ENCODE data around the gene SLC30A1. TPM values are rescaled to one million over a fixed set of nuclear protein-coding genes. Genes with fewer than 3 reads are reported as not detected.
"Not testable (repeated sequence)": the region's sequence is repeated elsewhere in the genome, so short reads cannot be mapped to it uniquely, and the experiment has no call there.

SLC30A1 gene, protein sequence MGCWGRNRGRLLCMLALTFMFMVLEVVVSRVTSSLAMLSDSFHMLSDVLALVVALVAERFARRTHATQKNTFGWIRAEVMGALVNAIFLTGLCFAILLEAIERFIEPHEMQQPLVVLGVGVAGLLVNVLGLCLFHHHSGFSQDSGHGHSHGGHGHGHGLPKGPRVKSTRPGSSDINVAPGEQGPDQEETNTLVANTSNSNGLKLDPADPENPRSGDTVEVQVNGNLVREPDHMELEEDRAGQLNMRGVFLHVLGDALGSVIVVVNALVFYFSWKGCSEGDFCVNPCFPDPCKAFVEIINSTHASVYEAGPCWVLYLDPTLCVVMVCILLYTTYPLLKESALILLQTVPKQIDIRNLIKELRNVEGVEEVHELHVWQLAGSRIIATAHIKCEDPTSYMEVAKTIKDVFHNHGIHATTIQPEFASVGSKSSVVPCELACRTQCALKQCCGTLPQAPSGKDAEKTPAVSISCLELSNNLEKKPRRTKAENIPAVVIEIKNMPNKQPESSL
- 10 to 100 TPM; 23.6 to 27.5 (median 25.7) TPM for total RNA-seq (2021; fragmentation: NEBNext Ultra II Directional; extraction: Animal tissue kit (Norgen Biotek cat#: 25700))
- long read RNA-seq, full-length matches to known transcripts = 2 of 14 reads
- long read RNA-seq, partial matches to known transcripts = 0 of 14 reads
- long read RNA-seq, other reads (novel, unspliced or antisense) = 12 of 14 reads

DNA sequence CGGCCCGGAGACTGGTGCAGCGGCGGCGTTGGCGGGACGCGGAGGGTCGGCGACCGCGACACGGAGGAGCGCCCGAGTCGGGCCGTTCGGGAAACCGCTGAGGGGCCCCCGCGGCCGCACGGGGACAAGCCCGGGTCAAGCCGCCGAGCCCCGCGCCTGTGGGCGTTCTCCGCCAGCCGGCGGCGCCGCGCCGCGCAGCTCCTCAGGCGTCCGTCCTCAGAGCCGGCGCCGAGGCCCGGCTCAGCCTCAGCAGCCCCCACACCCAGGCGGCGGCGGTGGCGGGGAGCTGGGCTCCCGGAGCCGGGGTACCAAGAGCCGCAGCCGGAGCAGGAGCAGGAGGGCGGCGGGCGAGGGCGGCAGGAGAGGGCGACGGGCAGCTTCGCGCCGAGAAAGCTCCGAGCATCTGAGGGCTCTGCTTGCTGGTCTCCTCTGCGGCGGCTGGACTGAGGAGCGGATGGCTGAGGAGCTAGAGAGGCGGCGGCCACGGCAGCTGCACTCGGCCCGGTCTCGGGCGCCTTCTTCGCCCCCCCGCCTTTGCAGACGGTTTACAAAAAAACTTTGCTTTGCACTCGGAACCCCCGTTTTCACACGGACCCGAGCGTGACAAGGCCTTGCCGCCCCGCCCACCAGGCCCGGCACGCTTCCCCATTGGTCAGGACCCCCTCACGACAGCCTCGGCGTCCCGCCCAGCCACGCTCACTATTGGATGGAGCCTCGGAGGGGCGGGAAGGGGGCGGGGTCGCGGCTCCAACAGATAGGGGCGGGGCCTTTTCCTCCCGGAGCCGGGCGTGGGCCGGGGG, at the start of gene SLC30A1:
Gene SLC30A1, minus strand, starts transcription at position 522 of the 800 bp plus-strand sequence. CDS start 549 bp downstream, outside the sequence.
- TF ChIP-seq, protein P1, sequence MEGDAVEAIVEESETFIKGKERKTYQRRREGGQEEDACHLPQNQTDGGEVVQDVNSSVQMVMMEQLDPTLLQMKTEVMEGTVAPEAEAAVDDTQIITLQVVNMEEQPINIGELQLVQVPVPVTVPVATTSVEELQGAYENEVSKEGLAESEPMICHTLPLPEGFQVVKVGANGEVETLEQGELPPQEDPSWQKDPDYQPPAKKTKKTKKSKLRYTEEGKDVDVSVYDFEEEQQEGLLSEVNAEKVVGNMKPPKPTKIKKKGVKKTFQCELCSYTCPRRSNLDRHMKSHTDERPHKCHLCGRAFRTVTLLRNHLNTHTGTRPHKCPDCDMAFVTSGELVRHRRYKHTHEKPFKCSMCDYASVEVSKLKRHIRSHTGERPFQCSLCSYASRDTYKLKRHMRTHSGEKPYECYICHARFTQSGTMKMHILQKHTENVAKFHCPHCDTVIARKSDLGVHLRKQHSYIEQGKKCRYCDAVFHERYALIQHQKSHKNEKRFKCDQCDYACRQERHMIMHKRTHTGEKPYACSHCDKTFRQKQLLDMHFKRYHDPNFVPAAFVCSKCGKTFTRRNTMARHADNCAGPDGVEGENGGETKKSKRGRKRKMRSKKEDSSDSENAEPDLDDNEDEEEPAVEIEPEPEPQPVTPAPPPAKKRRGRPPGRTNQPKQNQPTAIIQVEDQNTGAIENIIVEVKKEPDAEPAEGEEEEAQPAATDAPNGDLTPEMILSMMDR (IDR thresholded peaks at IDR 0.05) = no peak
- Mint-ChIP-seq H3K36me3 (ENCODE audit: low read depth) (peaks cover 30% of the 10 kb centered on the region), H3K9me3 (no peaks in the 10 kb centered on the region)

DNA sequence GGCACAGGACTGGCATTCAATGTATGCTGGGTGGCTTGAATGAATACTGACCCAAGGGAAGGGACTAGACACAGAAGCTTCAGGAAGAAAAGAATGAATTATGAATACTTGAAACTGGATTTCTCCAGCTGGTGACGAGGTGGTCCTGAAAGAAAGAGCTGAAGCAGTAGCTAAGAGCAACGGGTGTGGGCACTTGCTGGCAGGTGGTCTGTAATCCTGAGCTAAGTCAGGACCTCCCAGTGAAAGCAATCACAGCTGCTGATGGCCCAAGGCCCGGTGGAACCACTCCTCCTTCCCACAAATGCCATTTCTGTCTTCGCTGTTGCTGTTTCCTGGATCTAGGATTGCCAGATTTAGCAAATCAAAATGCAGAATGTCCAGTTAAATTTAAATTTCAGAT, 49.5 kb upstream of the SLC30A1 start:
- no peak for DNase-seq
- peaks cover 4% of the 10 kb centered on the region for H3K4me1 Mint-ChIP-seq (ENCODE audit: low read depth)
- H3K27me3 Mint-ChIP-seq (ENCODE audit: insufficient read depth) = peaks cover 4% of the 10 kb centered on the region
- TF ChIP-seq, protein P1 (IDR thresholded peaks at IDR 0.05) = no peak
- no peaks in the 10 kb centered on the region for H3K9me3 Mint-ChIP-seq
- no peak overlapping the region for H3K4me3 Mint-ChIP-seq
- no peak overlapping the region for H3K27ac Mint-ChIP-seq
- H3K36me3 Mint-ChIP-seq (ENCODE audit: low read depth) = no peaks in the 10 kb centered on the region

More for the DNA sequence above, at the start of gene SLC30A1:
- H3K27me3 Mint-ChIP-seq (ENCODE audit: insufficient read depth) = no peaks in the 10 kb centered on the region; the same call in 1 of the 2 replicates
- DNase-seq = peak; percentile 98
- H3K27ac Mint-ChIP-seq = peak within 1 kb of the TSS; percentile 81
- peak within 1 kb of the TSS; percentile 97 for H3K4me3 Mint-ChIP-seq
- peaks cover 66% of the 10 kb centered on the region for H3K4me1 Mint-ChIP-seq (ENCODE audit: low read depth)

DNA sequence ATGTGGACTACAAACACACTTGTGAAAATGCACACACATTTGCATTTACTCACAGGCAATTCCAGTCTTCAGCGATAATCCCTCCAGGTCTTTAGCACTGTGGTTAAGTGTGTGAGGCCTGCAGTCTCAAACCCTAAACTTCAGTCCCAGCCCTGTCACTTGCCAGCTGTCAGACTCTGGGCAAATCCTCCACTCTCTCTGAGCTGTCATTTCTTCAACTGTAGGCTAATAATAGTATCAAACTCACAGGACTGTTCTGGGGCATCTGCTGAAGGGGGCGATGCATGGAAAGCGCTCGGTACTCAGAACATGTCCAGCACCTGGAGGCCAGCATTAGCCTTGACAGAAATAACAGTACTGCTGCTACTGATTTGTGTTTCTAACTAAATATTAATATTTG, 48.3 kb upstream of the SLC30A1 start:
- Mint-ChIP-seq H3K4me1 (ENCODE audit: low read depth) (no peaks in the 10 kb centered on the region), H3K27me3 (ENCODE audit: insufficient read depth) (peaks cover 4% of the 10 kb centered on the region), H3K27ac (no peak overlapping the region), H3K36me3 (ENCODE audit: low read depth) (no peaks in the 10 kb centered on the region), H3K4me3 (no peak overlapping the region), H3K9me3 (no peaks in the 10 kb centered on the region)
- TF ChIP-seq, protein P1 (IDR thresholded peaks at IDR 0.05) = no peak
- no peak for DNase-seq

DNA sequence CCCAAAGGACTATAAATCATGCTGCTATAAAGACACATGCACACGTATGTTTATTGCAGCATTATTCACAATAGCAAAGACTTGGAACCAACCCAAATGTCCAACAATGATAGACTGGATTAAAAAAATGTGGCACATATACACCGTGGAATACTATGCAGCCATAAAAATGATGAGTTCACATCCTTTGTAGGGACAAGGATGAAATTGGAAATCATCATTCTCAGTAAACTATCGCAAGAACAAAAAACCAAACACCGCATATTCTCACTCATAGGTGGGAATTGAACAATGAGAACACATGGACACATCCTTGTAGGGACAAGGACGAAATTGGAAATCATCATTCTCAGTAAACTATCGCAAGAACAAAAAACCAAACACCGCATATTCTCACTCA, 46.9 kb upstream of the SLC30A1 start:
- H3K4me1 Mint-ChIP-seq (ENCODE audit: low read depth); H3K36me3 Mint-ChIP-seq (ENCODE audit: low read depth); H3K27ac Mint-ChIP-seq; H3K9me3 Mint-ChIP-seq; DNase-seq; H3K27me3 Mint-ChIP-seq (ENCODE audit: insufficient read depth); H3K4me3 Mint-ChIP-seq: not testable (repeated sequence)

DNA sequence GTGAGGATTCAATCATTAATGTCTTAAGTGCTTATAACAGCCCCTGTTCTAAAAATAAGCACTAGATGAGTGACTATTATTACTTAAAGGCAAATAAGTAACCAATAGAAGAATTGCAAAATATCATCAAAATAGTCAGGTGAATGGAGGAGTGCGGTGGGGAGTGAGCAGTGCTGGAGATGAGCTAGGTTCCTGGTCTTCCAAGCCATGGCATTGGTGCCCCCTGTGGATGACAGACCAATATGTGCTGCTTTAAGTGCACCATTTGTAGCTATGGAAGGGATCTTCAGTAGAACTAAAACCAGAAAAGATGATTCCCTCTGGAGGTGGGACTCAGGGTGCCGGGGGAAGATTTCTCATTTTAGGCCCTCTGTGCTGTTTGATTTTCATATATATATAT, 46.1 kb upstream of the SLC30A1 start:
- no peaks in the 10 kb centered on the region for H3K4me1 Mint-ChIP-seq (ENCODE audit: low read depth)
- H3K27ac Mint-ChIP-seq = no peak overlapping the region
- TF ChIP-seq, protein P1 (IDR thresholded peaks at IDR 0.05) = peak; percentile 55; the same call in 1 of the 2 replicates
- no peaks in the 10 kb centered on the region for H3K9me3 Mint-ChIP-seq
- no peaks in the 10 kb centered on the region for H3K36me3 Mint-ChIP-seq (ENCODE audit: low read depth)
- peaks cover 4% of the 10 kb centered on the region for H3K27me3 Mint-ChIP-seq (ENCODE audit: insufficient read depth)
- peak; percentile 31 for DNase-seq
- H3K4me3 Mint-ChIP-seq = no peak overlapping the region
